ENCODE data around the gene EGLN3. TPM values are rescaled to one million over a fixed set of nuclear protein-coding genes. Genes with fewer than 3 reads are reported as not detected.

EGLN3 gene
- total and polyA plus RNA-seq, 2 donors (not counting 3 experiments of a cell fraction or from before 2014, with no cell fraction given), result 0.20 TPM; not detected in 1

- no peak for FAIRE-seq
- ChIA-PET POLR2A (no interaction called here), CTCF (interaction anchor here (0.7 to 1.5 kb wide), 2 partner anchors 9 to 100 kb away, joined by 3 read pairs; no protein-coding TSS in a partner anchor)
- no TSS peak for BruUV-seq (replicated peaks)
- Histone ChIP-seq H3K9me1 (replicated peaks; ENCODE audit: control insufficient read depth, extremely low read depth, insufficient read depth, low read length) (no peaks in the 10 kb centered on the region), H3K36me3 (ENCODE audit: control insufficient read depth in 2 of 2, extremely low read depth in 1 of 2, insufficient read depth in 2 of 2, low read length in 2 of 2) (no peaks in the 10 kb centered on the region), H4K20me1 (replicated peaks; ENCODE audit: control insufficient read depth, extremely low read depth, insufficient read depth, low read length) (no peaks in the 10 kb centered on the region), H3K9ac (replicated peaks; ENCODE audit: extremely low read depth, insufficient read depth, low read length) (no peak overlapping the region), H3K4me3 (replicated peaks in 1 of 3; ENCODE audit: insufficient read depth in 1 of 3, low read depth in 1 of 3, low read length in 3 of 3) (no peak overlapping the region), H3K4me2 (ENCODE audit: insufficient read depth, low read length) (no peak overlapping the region), H3K27ac (ENCODE audit: insufficient read depth, low read depth, low read length) (no peak overlapping the region), H3K9me3 (replicated peaks; ENCODE audit: control insufficient read depth, insufficient read depth, low read length) (no peaks in the 10 kb centered on the region), H3K4me1 (ENCODE audit: control insufficient read depth, extremely low read depth, insufficient read depth, low read length) (no peaks in the 10 kb centered on the region), H3K79me2 (ENCODE audit: control insufficient read depth, insufficient read depth, low read length) (no peaks in the 10 kb centered on the region), H2AFZ (ENCODE audit: low read depth, low read length) (no peak overlapping the region), H3K27me3 (ENCODE audit: control insufficient read depth in 2 of 2, insufficient read depth in 2 of 2, low read length in 2 of 2) (peaks cover 0 to 2% of the 10 kb centered on the region in 2 experiments)
- no peak for DNase-seq (ENCODE audit: low read depth, low spot score)
- TF ChIP-seq GATA2 (IDR thresholded peaks at IDR 0.05; ENCODE audit: insufficient read depth, insufficient read length, low read depth, low read length), result no peak
- TF ChIP-seq JUN (IDR thresholded peaks at IDR 0.05; ENCODE audit: borderline replicate concordance, insufficient read depth, insufficient read length, low read depth), result no peak
- no peak for TF ChIP-seq MAX (IDR thresholded peaks at IDR 0.05; ENCODE audit: insufficient read depth, insufficient read length)
- no peak for TF ChIP-seq EZH2 (IDR thresholded peaks at IDR 0.05; ENCODE audit: borderline replicate concordance, low read depth, low read length, severe bottlenecking)
- TF ChIP-seq FOS (IDR thresholded peaks at IDR 0.05; ENCODE audit: borderline replicate concordance, insufficient read depth, low read length), result no peak
- TF ChIP-seq POLR2A (IDR thresholded peaks at IDR 0.05; ENCODE audit: low read depth, low read length), result no peak
- no peak for TF ChIP-seq MYC (IDR thresholded peaks at IDR 0.05; ENCODE audit: low read depth, low read length)
- TF ChIP-seq POLR2AphosphoS5 (IDR thresholded peaks at IDR 0.05; ENCODE audit: insufficient read depth, low read depth, low read length), result no peak
- intact Hi-C loops (cut with micrococcal nuclease), result no loop called here
- dilution Hi-C loops (cut with MboI; ENCODE audit: extremely low pct_ligation_motif_present, low sequenced_read_pairs), result no loop called here
Measured at GRCh38 chr14:33901426-33902155, 49.3 kb downstream of the EGLN3 start.

Data from endothelial cell of umbilical vein (primary cell).